Right cardiac atrium (tissue), 5 donors: ENCODE results near the gene SLC39A6. TPM values are rescaled to one million over a fixed set of nuclear protein-coding genes. Genes with fewer than 3 reads are reported as not detected.
"Not testable (repeated sequence)": the region's sequence is repeated elsewhere in the genome, so short reads cannot be mapped to it uniquely, and the experiment has no call there.

ENCODE experiments used
- ATAC-seq, 2 donors: fragments of 200-7000 bp; cut with Tn5 transposase; one replicate each; pipeline versions ENCODE4 v1.8.0 to v1.9.1; 2020; ENCODE audit warnings: moderate library complexity in 2 of 2, mild to moderate bottlenecking in 1 of 2
- DNase-seq, 3 donors: peaks; one replicate each; pipeline ENCODE4 v3.0.0-alpha.2; 2020
- H3K27ac ChIP-seq: one replicate; pipeline ENCODE4 v1.5.1; 2013; ENCODE audit warnings: mild to moderate bottlenecking, low read length, control low read depth, moderate library complexity
- H3K27me3 ChIP-seq: one replicate; pipeline ENCODE4 v1.6.1; 2013; ENCODE audit not compliant: control insufficient read depth, insufficient read depth
- H3K4me1 ChIP-seq: one replicate; pipeline ENCODE4 v1.6.1; 2013; ENCODE audit warnings: low read length; ENCODE audit not compliant: control insufficient read depth, insufficient read depth
- H3K4me3 ChIP-seq: one replicate; pipeline ENCODE4 v1.5.1; 2013; ENCODE audit warnings: low read length, control low read depth
- H3K9me3 ChIP-seq: one replicate; pipeline ENCODE4 v1.6.1; 2013; ENCODE audit warnings: low read length; ENCODE audit not compliant: control insufficient read depth
- WGBS: extraction: QIAGEN DNeasy Blood & Tissue Kit; methylation state at CpG from one replicate; pipeline ENCODE4 v1.1.7; 2013; 5-methylcytosine and 5-hydroxymethylcytosine counted together
- intact Hi-C, 4 donors: fragments of 100-400 bp; cut with DNase I; formaldehyde crosslinking; loops; one replicate each; pipeline versions ENCODE4 v1.11.0 to v1.14.0; 2022 to 2023
- long read RNA-seq, 4 donors: library from polyadenylated mRNA; unstranded; transcript quantifications; one replicate each; pipeline ENCODE4 v2.0.0, GENCODE V29; 2020 to 2021
- polyA plus RNA-seq: library from polyadenylated mRNA; stranded (reverse); fragments of 200-250 nt; gene quantifications from one replicate; pipeline ENCODE4 v1.2.3, GENCODE V29; 2013
- total RNA-seq, 4 donors: library from RNA; stranded (reverse); fragmentation: NEBNext Ultra II Directional; extraction: Animal tissue kit (Norgen Biotek cat#: 25700); gene quantifications; one replicate each; pipeline ENCODE4 v1.2.1, GENCODE V29; 2021
- donor health status: healthy with polysubstance abuse.
- donor health status: DM: no; HTN: yes; CAD: no.
- donor health status: DM: no; HTN: no; CAD: no.
- donor health status: DM: no; HTN: yes; CAD: no; lungs with severe emphysema.
- donor health status: DM: yes; HTN: yes; CAD: no.

Gene SLC39A6, protein sequence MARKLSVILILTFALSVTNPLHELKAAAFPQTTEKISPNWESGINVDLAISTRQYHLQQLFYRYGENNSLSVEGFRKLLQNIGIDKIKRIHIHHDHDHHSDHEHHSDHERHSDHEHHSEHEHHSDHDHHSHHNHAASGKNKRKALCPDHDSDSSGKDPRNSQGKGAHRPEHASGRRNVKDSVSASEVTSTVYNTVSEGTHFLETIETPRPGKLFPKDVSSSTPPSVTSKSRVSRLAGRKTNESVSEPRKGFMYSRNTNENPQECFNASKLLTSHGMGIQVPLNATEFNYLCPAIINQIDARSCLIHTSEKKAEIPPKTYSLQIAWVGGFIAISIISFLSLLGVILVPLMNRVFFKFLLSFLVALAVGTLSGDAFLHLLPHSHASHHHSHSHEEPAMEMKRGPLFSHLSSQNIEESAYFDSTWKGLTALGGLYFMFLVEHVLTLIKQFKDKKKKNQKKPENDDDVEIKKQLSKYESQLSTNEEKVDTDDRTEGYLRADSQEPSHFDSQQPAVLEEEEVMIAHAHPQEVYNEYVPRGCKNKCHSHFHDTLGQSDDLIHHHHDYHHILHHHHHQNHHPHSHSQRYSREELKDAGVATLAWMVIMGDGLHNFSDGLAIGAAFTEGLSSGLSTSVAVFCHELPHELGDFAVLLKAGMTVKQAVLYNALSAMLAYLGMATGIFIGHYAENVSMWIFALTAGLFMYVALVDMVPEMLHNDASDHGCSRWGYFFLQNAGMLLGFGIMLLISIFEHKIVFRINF
- total RNA-seq: 10 to 100 TPM; 12.3 to 17.1 (median 14.5) TPM
- 5.5 TPM for polyA plus RNA-seq
- long read RNA-seq, donor 1, transcript SLC39A6-201 (10 exons, 3,543 nt): major isoform, 22 of 37 reads
- long read RNA-seq, donor 1, transcript SLC39A6-204 (10 exons, 3,003 nt): minor isoform, 6 of 37 reads
- long read RNA-seq, donor 1, partial matches to known transcripts: 9 of 37 reads
- long read RNA-seq, donor 1, other reads (novel, unspliced or antisense): 0 of 37 reads
- long read RNA-seq, donor 2, partial matches to known transcripts: 3 of 9 reads
- long read RNA-seq, donor 2, other reads (novel, unspliced or antisense): 0 of 9 reads
- long read RNA-seq, donor 3, transcript SLC39A6-204 (10 exons, 3,003 nt): minor isoform, 15 of 91 reads
- long read RNA-seq, donor 3, transcript SLC39A6-201 (10 exons, 3,543 nt): major isoform, 34 of 91 reads
- long read RNA-seq, donor 3, partial matches to known transcripts: 38 of 91 reads
- long read RNA-seq, donor 3, other reads (novel, unspliced or antisense): 4 of 91 reads
- long read RNA-seq, donor 4, transcript SLC39A6-201 (10 exons, 3,543 nt): major isoform, 7 of 8 reads
- long read RNA-seq, donor 4, partial matches to known transcripts: 0 of 8 reads
- long read RNA-seq, donor 4, other reads (novel, unspliced or antisense): 0 of 8 reads

DNA sequence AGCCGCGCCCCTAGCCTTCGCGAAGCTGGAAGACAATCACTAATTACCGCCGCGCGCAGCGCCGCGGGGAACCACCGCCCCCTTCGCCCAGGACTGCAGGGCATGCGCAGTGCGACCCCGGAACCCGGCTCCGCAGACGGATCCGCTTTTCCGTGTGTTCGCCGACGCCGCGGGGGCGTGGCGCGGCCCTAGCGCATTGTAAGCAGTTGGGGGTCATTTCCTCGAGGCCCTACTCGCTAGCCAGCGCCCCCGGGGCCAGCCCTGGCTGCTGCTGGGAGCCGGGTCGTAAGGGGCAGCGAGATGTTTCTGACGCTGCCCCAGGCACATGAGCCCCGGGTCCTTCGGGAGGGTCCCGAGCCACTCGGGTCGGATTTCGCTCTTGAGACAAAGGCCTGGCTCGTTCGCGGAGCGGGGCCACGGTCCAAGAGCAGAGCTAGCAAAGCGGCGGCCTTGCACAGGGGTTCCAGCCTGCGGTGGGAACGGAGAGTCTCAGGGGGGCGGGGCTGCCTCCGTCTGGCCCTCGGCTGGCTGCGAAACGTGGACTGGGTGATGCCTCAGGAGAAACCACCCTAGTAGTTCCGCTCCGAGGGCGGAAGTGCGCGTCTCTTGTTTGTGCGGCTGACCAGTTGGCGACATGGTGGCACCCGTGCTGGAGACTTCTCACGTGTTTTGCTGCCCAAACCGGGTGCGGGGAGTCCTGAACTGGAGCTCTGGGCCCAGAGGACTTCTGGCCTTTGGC lies at the start of gene SLC39A6, which contains the start of gene ELP2:
Gene SLC39A6, minus strand, starts transcription at position 41 of the 739 bp plus-strand sequence. CDS start 2,333 bp downstream, outside the sequence.
Gene ELP2, plus strand, starts transcription at position 600 of the 739 bp plus-strand sequence. Its CDS starts 35 bp downstream, at position 635.
- WGBS: under 1% methylated on average over 69 of the region's 69 CpGs
- H3K27ac ChIP-seq: peak within 1 kb of the TSS; percentile 90
- intact Hi-C loops: loop anchor here in 1 of 4 donors (5.0 to 10.0 kb wide), 2 partner anchors 65 to 112 kb away; partner anchors contain the start of gene RPRD1A
- peak; percentile 99 for ATAC-seq
- peaks cover 2% of the 10 kb centered on the region for H3K4me1 ChIP-seq
- H3K27me3 ChIP-seq: no peaks in the 10 kb centered on the region
- peak within 1 kb of the TSS; percentile 69 for H3K4me3 ChIP-seq
- H3K9me3 ChIP-seq: no peaks in the 10 kb centered on the region
- peak; percentile 97 to 99 (median 98) for DNase-seq

DNA sequence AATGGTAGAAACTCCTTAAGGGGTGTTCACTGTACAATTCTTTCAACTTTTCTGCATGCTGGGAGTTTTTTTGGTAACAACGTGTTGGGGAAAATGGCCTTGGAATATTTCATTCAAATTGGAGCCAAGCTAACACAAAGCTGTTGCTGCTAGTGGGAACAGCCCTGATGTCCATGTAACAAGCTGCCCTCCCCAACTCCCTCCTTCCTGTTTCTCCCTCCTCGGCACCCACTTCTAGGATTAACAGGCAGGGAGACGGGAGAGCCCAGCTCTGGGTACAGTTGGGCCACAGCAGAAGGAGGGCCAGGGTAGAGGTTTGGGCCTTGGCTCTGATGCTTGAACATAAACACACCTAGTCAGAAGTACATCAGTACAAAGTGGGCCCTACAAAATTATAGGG lies 48.8 kb upstream of the SLC39A6 start:
- Histone ChIP-seq H3K4me1 (no peaks in the 10 kb centered on the region), H3K4me3 (no peak overlapping the region), H3K27me3 (no peaks in the 10 kb centered on the region), H3K27ac (no peak overlapping the region), H3K9me3 (no peaks in the 10 kb centered on the region)
- no peak for ATAC-seq
- intact Hi-C loops: no loop called here
- 79% methylated on average over 3 of the region's 3 CpGs for WGBS
- DNase-seq: no peak

DNA sequence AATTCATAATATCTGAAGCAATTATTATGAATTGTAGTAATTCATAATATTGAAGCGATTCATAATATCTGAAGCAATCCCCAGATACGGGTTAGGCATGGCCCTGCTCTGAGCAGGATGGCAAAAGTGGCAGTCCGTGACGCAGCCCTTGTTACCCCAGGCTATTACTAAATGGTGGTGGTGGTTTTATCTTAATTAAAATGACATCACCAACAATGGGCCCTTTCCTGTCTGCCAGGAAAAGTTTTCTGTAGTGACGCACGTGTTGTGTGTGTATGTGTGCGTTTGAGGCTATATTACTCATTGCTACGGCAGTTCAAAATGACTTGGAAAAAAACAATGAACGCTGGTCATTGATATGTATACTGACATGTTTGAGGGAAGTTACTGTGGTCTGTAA lies 47.6 kb upstream of the SLC39A6 start:
- Histone ChIP-seq H3K27ac (no peak overlapping the region), H3K4me3 (no peak overlapping the region), H3K27me3 (no peaks in the 10 kb centered on the region), H3K4me1 (no peaks in the 10 kb centered on the region), H3K9me3 (no peaks in the 10 kb centered on the region)
- DNase-seq (no peak), ATAC-seq (no peak)
- intact Hi-C loops: no loop called here
- 84% methylated on average over 9 of the region's 9 CpGs for WGBS

DNA sequence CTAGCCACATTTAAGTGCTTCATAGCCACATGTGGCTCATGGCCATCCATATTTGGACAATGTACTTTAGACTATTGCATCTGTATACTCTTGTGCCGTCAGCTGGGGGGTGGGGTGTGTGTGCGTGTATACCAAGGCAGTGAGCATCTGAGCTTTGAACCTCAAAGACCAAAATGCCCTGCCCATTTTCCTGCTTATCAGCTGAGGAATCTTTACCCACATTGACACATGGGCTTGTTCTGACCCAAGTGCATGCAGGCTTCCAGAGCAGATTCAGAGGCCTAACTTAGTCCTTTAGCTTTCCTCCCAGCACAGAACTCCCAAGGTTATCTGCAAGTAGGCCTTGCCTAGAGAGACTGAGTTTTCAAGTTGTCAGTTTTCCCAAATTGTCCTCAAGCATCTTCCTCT lies 47.0 kb upstream of the SLC39A6 start:
- no peaks in the 10 kb centered on the region for H3K4me1 ChIP-seq
- intact Hi-C loops: no loop called here
- 94% methylated on average over 2 of the region's 2 CpGs for WGBS
- no peak for DNase-seq
- no peaks in the 10 kb centered on the region for H3K27me3 ChIP-seq
- no peak for ATAC-seq
- H3K4me3 ChIP-seq: no peak overlapping the region
- H3K9me3 ChIP-seq: no peaks in the 10 kb centered on the region
- H3K27ac ChIP-seq: no peak overlapping the region

DNA sequence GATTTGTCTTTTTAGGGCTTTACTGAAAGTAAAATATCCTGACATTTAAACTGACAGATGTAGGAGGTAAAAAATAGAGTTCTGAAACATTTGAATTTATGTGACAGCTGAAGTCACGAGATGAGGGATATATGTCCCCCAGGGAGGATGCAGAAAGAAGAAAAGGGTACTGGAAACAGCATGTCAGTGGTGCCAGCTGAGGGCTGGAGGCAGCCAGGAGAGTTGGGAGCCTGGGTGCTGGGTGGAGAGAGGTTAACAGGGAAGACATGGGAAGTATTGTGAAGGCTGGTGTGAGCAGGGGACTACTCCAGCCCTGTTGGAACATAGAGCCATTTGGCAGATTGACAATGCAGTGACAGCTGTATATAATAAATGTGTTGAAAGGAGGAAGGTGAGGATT lies 46.3 kb upstream of the SLC39A6 start:
- WGBS: 82% methylated on average over 1 of the region's 1 CpG
- no peaks in the 10 kb centered on the region for H3K27me3 ChIP-seq
- intact Hi-C loops: no loop called here

DNA sequence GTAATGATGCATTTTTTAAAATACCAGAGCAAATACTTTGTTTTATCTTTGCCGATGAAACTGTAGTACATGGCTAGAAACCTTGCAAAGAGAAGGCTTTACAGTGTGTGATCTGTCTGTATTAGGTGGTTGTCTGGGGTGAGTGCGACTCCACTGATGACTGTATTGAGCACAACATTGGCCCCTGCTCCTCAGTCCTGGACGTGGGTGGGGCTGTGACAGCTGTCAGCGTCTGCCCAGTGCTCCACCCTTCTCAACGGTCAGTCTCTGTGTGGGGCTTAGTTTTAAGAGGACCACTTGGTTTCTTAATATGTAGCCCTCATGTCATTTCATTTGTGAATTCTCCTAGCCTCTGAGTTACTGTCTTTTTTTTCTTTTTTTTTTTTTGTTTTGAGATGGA lies 40.8 kb upstream of the SLC39A6 start:
- Histone ChIP-seq H3K4me1 (no peaks in the 10 kb centered on the region), H3K4me3 (no peak overlapping the region), H3K27me3 (no peaks in the 10 kb centered on the region), H3K27ac (no peak overlapping the region), H3K9me3 (no peaks in the 10 kb centered on the region)
- ATAC-seq (no peak), DNase-seq (no peak)
- intact Hi-C loops: loop anchor here in 1 of 4 donors (10.0 kb wide), 1 partner anchor 55 kb away; no protein-coding TSS in a partner anchor
- WGBS: 77% methylated on average over 5 of the region's 5 CpGs

More for the DNA sequence above, 46.3 kb upstream of the SLC39A6 start:
- Histone ChIP-seq H3K9me3 (no peaks in the 10 kb centered on the region), H3K27ac (no peak overlapping the region), H3K4me1 (no peaks in the 10 kb centered on the region), H3K4me3 (no peak overlapping the region)
- DNase-seq: no peak
- ATAC-seq: no peak

DNA sequence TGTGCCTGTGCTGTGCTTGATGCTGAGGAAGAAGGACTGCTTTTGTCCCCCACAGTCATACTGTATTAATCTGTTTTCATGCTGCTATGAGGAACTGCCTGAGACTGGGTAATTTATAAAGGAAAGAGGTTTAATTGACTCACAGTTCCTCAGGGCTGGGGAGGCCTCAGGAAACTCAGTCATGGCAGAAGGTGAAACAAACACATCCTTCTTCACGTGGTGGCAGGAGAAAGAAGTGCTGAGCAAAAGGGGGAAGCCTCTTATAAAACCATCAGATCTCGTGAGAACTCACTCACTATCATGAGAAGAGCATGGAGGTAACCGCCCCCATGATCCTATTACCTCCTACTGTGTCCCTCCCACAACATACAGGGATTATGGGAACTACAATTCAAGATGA lies 39.2 kb upstream of the SLC39A6 start:
- not testable (repeated sequence) for DNase-seq, H3K4me3 ChIP-seq, H3K27me3 ChIP-seq, H3K27ac ChIP-seq, H3K4me1 ChIP-seq, H3K9me3 ChIP-seq, ATAC-seq
- intact Hi-C loops: loop anchor here in 1 of 4 donors (10.0 kb wide), 1 partner anchor 53 kb away; no protein-coding TSS in a partner anchor
- 83% methylated on average over 3 of the region's 3 CpGs for WGBS

DNA sequence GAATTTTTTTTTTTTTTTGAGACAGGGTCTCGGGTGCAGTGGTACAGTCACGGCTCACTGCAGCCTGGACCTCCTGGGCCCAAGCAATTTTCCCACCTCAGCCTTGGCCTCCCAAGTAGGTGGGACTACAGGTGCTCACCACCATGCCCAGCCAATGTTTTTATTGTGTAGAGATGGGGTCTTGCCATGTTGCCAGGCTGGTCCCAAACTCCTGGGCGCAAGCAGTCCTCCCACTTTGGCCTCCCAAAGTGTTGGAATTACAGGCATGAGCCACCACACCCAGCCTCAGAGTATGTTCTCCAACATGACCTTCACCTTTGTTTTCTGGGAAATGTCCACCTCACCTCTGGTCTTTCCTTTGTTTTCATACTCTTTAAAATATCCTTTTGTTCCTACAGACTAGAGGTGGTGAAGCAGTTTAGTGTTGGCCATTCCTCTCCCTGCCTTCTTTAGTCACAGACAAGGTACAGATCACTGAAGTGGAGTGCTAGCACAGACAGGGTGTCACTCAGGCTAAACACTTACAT lies 38.6 kb upstream of the SLC39A6 start:
- DNase-seq (no peak), ATAC-seq (no peak)
- H3K27me3 ChIP-seq: no peaks in the 10 kb centered on the region
- H3K4me3 ChIP-seq: no peak overlapping the region
- intact Hi-C loops: loop anchor here in 1 of 4 donors (10.0 kb wide), 1 partner anchor 53 kb away; no protein-coding TSS in a partner anchor
- no peaks in the 10 kb centered on the region for H3K9me3 ChIP-seq
- H3K4me1 ChIP-seq: no peaks in the 10 kb centered on the region
- 98% methylated on average over 3 of the region's 3 CpGs for WGBS
- H3K27ac ChIP-seq: no peak overlapping the region

DNA sequence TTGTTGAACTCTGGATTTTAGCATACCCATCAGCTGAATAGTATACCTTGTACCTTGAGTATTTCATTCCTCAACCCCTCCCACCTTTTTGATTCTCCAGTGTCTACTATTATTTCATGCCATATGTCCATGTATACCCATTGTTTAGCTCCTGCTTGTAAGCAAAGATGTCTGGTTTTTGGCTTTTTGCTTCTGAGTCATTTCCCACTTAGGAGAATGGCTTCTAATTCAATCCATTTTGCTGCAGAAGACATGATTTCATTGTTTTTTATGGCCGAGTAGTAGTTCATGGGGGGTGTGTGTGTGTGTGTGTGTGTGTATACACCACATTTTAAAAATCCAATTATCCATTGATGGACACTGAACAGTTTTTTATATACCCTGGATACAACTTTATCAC lies 33.8 kb upstream of the SLC39A6 start:
- no peak for ATAC-seq
- Histone ChIP-seq H3K4me1 (no peaks in the 10 kb centered on the region), H3K27ac (no peak overlapping the region), H3K4me3 (no peak overlapping the region), H3K27me3 (no peaks in the 10 kb centered on the region), H3K9me3 (no peaks in the 10 kb centered on the region)
- DNase-seq: no peak
- intact Hi-C loops: loop anchor here in 1 of 4 donors (10.0 kb wide), 1 partner anchor 48 kb away; no protein-coding TSS in a partner anchor
- WGBS: 64% methylated on average over 1 of the region's 1 CpG
